HG02763 (cell line): ENCODE results near the gene LHPP.

Source experiments
- ATAC-seq: cut with Tn5 transposase; IDR thresholded peaks from one replicate; pipeline ENCODE4 v1.9.1; 2021; ENCODE audit warnings: mild to moderate bottlenecking, moderate library complexity; ENCODE audit not compliant: unreplicated experiment

The LHPP gene

DNA sequence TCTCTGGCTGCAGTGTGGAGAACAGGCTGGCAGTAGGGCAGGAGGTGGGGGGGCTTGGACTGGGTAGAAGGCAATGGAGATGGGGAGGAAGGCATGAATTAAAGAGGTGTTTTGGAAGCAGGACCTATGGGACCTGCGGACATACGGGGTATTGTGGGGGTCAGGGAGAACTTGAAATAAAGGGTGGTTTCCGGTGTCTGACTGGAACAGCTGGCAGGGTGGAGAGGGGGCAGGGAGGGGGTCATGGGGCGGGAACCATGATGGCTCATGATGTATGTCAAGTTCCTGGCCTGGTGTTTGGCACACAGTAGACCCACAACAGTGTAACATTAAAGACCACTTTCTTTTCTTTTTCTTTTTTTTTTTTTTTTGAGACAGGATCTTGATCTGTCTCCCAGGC lies 5.5 kb downstream of the LHPP start:
- ATAC-seq = no peak

DNA sequence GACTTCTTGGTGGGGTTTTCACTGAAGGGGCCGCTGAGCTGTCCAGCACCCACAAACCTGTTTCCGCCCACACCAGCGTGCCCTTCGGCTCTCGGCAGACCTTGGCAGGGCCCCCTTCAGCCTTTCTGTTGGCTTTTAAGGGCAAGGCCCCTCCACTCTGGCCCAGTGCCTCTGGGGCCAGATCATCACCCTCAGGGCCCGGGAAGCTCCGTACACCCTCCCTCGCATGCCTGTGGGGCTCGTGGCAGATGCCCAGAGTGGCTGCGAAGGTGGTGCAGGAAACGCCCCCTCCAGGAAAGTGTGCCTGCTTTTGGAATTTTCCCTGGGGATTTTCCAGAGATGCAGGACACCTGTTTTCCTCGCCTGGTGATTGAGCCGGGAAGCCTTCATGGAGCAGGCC lies 7.0 kb downstream of the LHPP start:
- no peak for ATAC-seq

DNA sequence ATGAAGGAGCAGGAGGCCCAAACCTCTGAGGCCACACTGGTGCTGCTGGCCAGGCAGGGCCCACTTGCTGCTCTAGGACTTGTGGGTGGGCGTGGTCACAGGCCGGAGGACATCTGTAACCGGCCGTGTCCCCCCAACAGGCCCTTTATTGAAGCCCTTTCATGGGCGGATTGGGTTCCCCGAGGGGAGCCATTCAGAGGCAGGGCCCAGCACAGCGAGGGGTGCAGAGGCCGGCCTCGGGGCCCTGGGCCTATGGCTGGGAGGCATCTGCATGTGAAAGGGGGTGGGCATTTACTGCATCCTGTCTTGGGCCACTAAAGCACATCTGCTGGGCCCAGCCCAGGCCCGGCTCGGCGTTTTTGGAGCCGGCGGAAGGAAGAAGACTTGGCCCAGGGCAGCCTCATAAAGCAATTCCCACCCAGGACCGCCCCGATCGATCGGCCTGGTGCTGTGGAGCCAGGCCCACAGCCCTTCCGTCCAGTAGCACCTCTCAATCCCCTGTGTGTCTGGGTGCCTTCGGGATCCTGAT lies 8.4 kb downstream of the LHPP start:
- no peak for ATAC-seq

DNA sequence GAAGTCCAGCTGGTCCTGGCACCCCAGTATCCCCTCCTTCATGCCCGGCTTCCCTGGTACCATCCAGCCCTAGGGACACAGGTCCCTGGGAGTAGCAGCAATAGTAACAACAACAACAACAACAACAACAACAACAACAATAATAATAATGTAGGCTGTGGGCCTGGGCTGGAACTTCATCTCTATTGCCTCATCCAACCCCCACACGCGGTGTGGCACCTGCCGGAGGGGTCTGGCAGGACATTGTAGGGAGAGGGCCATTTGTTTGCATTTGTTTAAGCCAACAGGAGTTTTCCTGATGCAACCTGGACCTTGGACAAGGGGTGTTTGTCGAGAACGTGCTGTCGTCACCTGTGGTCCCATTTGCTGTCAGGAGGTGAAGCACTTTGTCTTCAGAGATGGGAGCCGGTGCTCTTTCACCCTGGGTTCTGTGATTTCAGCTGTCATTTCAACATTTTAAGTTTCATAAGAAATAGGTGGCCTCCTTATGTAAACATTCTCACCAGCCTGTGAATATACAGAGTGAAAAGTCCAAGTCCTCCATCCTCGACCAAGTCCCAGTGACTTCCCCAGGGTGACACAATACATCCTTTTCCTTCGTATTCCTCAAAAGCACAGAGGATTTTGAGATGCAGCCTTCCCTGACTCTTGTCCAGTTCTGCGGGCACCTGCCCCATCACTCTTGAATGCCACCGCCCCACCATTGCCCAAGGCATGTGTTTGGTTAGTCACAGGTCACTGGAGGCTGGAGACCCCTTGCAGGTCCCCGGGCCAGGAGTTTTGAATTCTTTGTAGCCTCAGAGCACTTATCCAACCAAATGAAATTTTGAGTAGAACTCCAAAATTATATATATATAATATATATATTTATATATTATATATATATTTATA lies 9.2 kb downstream of the LHPP start:
- no peak for ATAC-seq

DNA sequence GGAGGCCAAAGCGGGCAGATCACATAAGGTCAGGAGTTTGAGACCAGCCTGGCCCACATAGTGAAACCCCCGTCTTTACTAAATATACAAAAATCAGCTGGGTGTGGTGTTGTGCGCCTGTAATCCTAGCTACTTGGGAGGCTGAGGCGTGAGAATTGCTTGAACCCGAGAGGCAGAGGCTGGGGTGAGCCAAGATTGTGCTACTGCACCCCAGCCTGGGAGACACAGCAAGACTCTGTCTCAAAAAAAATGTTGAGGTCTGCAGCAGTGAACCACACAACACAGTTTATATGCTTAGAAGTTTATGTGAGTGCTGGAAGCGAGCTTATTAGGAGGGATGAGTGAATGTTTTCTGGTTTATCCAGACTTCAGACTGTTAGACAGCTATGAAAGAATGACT lies 10.4 kb downstream of the LHPP start:
- no peak for ATAC-seq

DNA sequence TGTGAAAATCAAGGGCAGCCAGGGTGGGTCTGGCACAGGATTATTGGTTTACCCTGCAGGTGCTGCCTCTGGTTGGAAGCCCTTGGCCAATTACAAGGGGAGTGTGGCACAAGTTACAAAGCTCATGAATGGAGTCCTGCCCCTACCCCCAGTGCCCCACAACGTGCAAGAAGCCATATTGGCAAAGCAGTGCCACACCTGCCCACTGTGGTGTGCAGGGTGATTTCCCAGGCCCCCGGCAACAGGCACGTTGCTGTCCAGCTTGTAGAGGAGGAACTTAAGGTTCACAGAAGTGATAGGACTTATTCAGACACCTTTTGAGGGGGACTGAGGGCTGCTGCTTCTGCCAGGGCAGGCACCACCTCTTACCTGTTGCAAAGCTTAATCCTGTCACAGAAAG lies 11.4 kb downstream of the LHPP start:
- no peak for ATAC-seq

DNA sequence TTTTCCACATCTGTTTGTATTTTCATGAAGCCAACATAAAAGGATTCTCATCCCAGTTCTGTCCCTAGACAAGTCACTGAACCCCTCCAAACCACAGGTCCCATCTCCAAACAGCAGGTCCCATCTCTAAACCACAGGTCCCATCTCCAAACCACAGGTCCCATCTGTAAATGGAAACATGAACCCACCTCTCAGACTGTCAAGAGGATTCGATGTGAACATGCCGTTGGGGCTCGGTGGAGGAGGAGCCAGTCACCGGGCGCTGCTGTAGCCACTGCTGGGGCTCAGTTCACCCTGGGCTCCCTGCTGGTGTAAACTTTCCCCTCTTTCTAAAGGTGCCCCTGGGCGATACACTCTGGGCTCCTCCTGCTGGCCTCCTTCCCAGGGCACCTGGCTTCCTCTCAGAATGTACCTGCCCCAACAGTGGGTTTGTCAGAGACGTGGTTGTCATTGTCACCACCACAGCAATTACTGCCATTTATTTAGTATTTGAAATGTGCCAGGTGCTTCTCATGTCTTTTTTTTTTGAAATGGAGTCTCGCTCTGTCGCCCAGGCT lies 13.0 kb downstream of the LHPP start:
- ATAC-seq = no peak

DNA sequence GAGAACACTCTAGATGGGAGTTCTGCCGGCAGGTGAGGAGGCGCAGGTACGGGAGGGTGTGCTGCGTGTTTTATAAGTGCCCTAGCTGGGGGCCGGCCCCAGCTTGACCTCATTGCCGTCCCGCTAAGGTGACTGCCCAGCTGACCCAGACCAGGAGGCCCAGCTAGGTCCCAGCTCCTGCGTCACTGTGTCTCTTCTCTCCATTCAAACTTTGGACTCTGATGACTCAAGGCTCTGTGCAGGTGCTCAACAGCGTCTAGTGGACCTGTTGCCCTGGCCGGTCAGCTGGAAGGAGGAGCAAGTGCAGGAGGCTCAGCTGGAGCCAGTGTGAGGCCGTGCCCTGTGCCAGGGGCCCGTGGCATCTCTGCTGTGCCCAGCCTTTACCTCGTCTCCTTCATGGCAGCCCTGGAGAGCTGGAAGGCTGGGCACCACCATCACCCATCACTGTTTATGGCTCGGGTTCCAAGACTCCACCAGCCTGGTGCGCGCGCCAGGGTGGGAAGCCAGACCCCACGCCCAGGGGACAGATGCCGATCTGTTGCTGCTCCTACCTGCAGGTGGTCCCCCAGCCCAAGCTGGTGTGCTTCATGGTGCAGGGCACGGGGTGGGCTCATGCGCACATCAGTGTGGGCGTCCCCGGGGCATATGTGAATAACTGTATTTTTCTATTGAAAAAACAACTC lies 14.6 kb downstream of the LHPP start:
- ATAC-seq = no peak

DNA sequence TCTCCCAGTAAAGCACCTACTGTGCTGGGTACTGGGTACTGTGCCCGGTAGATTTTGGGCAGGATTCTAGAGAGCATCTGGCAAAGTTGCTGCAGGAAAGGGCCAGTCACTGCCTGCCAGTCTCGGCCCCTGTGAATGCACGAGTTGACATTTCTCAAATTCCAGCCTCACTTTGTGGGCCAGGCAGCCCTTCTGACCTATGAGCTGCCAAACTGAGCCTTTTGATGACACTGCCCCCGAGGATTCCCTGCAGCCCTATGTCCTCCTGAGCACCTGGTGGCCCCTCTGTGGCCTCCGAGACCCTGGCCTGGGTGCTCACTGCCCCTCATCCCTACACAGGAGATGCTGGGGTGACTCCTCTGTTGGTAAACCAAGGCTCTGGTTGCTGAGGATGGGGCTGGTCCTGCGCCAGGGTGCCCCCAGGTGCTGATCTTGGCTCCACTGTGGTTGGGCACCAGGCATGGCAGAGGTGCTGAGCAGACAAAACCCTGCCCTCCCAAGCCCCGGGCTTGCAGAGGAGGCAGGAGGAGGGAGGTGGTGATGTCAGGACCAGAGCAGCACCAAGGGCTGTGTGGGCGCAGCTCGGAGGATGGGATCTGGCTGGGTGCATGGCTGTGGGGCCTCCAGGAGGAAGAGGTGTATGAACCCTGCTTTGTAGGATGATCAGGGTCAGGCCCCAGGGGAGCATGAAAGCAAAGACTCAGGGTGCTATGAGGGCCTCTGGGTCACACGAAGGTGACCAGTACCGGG lies 16.2 kb downstream of the LHPP start:
- no peak for ATAC-seq

DNA sequence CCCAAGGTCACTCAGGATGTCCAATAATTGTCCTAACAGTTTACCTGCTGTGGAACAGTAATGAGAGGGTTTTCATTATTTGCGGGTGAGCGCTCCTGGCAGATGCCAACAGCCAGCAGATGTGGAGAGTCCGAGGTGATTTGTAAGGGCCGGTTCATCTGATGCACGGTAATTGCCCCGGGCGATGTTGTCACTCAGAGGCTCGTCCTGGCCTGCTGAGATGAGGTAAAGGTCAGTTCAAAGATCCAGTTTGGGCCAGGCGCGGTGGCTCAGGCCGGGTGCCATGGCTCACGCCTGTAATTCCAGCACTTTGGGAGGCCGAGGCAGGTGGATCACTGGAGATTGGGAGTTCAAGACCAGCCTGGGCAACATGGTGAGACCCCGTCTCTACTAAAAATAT lies 16.9 kb downstream of the LHPP start:
- ATAC-seq = no peak

DNA sequence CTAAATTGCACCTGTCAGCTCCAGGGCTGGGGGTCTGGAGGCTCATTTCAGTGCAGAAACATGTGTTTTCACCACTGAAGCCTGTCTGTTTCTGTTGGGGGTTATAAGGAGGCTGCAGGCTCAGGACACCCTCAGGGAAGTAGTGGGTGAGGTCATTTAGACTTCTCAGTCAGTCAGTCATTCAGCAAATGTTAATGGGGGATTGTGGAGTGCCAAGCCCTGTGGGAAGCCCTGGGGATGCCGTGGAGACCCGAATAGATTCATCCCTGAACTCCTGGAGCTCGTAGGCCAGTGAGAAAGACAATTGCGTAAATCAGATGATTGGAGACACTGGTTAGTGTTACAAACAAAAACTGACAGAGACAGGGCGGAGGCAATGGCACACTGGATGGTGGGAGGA lies 19.2 kb downstream of the LHPP start:
- ATAC-seq = no peak

DNA sequence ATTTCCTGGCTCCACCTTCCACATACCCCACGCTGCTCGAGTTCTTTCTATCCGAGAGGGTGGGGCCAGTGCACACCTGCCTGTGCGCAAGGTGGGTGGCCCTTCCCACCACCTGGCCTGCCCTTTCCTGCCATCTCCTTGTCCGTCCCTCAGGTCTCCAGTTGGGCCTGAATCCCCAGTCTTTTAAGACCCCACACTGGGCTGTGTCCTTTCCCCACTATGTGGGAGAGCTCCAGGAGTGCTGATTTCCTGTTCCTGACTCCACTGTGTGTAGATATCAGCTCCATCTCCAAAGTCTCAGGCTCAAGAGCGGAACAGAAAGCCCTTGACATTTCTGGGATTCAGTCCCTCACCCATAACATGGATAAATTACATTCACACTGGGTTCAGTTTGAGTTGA lies 20.1 kb downstream of the LHPP start:
- ATAC-seq = no peak

DNA sequence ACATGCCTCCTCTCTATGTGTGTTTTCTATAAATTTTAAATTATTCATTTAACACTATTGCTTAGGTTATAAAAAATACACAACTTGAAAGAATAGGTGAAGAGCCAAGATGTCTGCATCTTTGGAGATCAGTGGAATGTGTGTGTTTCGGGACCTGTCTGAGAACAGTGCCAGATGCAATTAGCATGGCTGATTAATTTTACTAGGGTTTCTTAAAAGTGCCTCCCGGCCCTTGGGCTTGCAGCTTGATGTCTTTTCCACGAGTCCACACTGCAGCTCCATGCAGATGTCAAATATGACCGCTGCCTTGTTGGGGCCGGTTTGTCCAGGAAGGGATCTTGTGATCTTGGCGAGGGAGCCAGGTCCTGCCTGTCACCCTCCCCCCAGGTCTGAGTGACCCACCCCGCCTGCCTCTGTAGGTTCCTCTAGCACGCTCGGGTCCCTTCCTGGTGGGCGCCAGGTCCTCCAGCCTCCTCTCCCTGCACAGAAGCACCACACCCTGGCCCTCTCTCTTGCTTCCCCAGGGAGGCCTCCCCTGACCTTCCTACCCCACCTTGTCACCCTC lies 20.7 kb downstream of the LHPP start:
- no peak for ATAC-seq

DNA sequence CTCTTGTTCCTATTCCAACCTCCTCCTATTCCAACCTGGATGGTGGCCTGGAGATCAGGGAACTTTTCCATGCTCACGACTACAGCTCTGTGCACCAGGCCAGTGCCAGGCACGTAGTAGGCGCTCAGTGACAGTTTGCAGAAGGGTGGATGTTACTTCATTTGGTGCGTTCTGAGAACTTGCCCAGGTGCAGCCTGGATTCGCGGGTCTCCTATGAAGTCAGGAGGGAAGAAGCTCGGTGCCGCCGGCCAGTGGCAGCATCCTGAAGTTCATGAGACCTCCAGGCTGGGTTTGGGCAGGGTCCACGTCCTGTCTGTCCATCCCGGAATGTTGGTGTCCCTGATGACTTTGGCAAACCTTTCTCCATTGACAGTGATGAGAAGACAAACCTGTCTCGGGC lies 21.3 kb downstream of the LHPP start:
- no peak for ATAC-seq

DNA sequence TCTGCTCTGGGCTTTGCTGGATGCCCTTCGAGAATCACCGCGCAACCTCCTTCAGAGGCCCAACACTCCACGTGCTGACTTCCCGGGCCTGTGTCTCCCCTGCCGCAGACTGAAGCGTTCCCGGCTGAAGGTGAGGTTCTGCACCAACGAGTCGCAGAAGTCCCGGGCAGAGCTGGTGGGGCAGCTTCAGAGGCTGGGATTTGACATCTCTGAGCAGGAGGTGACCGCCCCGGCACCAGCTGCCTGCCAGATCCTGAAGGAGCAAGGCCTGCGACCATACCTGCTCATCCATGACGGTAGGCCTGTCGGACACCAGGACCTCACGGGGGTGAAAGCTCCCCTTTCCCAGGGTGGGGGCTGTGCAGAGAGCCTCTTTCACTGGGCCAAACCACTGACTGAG lies 22.4 kb downstream of the LHPP start:
- ATAC-seq = no peak

DNA sequence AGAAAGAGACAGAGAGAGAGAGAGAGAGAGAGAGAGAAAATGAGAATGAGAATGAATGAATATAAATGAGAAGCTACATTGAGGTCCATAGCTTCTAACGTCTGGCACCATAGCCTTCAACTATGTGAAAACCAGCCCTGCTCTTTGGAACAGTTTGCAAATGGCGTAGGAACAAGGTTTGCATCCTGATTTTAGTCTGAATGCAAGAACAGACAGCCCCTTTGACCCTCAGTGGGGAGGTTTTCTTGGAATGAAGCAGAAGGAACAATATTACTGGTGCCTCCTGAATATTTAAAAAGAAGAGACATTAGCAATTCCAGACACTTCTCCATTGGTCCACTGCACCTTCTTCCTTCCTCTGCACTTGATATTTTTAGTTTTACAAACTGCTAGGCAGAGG lies 23.0 kb downstream of the LHPP start:
- no peak for ATAC-seq

DNA sequence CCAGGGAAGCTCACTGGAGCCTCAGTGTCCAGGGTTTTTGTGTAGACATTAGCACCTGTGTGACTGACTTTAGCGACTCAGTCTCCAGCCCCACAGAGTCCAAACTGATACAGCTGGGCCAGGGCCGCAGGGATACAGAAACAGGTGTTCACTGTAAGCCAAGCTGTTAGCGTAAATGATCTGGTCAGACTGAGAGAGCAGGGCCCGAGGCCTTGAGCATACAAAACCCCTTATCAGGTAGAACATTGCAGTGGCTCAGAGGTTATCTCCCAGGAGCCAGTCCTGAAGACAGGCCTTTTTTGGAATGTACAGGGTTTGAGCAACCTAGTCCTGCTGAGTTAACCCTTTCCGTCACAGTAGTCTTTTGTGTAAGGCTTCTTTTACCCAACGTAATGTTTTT lies 25.0 kb downstream of the LHPP start:
- ATAC-seq = no peak

DNA sequence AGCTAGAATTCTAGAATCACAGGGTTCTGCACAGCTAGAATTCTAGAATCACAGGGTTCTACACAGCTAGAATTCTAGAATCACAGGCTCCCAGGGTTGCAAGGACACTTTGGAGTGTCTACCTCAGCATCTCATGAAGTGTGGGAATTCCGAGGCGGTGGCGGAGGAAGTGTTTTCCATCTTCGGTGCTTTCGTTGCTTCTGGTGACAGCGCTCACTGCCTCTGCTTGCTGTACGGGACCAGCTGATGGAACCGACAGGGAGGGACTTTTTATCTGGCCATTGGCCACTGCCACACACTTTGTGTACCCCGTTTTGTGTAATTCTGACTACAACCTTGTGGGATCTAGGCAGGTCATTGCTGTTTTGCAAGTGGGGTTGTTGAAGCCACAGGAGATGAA lies 29.5 kb downstream of the LHPP start:
- no peak for ATAC-seq

DNA sequence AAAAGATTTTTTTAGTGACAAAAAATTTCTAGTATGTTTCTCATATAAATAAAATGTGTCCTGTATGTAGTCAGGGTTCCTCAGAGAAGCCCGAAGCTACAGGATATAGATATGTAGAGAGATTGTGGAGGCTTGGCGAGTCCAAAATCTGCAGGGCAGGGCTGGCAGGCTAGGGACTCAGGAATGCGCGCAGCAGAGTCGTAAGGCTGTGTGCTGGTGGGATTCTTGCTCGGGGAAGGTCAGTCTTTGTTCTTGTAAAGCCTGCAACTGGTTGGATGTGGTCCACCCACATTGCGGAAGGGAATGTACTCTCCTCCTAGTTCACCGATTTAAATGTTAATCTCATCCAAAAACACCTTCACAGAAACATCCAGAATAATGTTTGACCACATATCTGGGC lies 30.6 kb downstream of the LHPP start:
- ATAC-seq = no peak

DNA sequence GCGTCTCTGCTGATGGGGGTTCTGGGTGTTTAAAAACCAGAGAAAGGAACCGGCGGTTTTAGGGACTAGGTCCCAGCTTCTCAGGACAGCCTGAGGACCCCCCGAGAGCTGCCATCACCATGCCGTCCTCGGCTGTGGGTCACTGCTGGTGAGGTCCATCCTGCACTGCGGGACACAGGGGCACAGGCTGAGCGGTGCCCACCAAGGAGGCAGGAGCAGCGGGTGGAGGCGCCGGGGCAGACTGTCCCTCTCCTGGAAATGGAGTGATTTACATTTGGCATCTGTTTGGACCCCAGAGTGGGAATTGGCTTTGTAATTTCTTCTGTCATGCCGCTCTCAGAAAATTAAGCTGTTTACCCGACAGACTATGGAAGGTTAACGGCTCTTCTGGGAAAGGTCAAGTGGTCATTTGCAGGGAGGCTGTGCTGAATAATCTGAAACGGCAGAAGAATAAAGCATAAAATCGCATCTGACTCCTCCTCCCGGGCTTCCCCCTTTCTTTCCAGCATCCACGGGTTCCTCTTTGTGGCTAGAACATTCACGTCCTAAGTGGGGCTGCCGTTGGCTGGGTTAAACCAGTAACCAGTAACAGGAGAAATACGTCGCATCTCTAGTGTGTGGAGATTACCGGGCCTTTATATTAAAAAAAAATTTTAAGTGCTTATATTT lies 31.7 kb downstream of the LHPP start:
- ATAC-seq = no peak
